ENCODE data around the gene CCDC197. TPM values are rescaled to one million over a fixed set of nuclear protein-coding genes. Genes with fewer than 3 reads are reported as not detected.

The CCDC197 gene
- total RNA-seq, 1 donor, result not detected

DNA sequence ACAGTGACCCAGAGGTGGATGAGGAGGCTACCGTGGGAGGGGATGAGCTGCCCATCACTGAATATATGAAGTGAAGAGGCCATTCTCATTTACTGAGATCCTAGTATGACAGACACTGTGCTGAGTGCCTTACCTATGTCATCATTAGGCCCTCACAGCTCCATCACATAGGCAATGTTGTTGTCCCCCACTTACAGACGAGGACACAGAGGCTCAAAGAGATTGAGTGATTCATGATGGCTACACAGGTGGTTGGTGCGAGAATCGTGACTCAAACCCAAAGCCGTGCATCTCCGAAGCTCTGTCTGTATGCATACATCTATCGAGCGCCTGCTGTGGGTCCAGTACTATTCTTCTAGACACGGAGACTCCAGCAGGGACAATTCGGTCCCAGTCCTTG lies 5.9 kb upstream of the CCDC197 start:
- Histone ChIP-seq H3K36me3 (ENCODE audit: insufficient read depth, low read length) (no peaks in the 10 kb centered on the region), H4K20me1 (ENCODE audit: insufficient read depth, low read length) (no peaks in the 10 kb centered on the region), H3K4me3 (ENCODE audit: insufficient read depth, low read length) (no peak overlapping the region), H3K4me2 (ENCODE audit: insufficient read depth, low read length) (no peak overlapping the region), H2AFZ (ENCODE audit: low read length) (no peak overlapping the region), H3K27ac (ENCODE audit: low read depth, low read length) (no peak overlapping the region), H3K4me1 (ENCODE audit: insufficient read depth, low read length) (peaks cover 14% of the 10 kb centered on the region), H3K27me3 (ENCODE audit: insufficient read depth, low read length) (no peaks in the 10 kb centered on the region), H3K9me3 (ENCODE audit: low read depth, low read length) (no peaks in the 10 kb centered on the region), H3K79me2 (ENCODE audit: insufficient read depth, low read length) (no peaks in the 10 kb centered on the region)
- no peak for TF ChIP-seq CTCF (IDR thresholded peaks at IDR 0.05; ENCODE audit: extremely low read depth, low read depth, low read length)
- no peak for DNase-seq (ENCODE audit: insufficient read length, low spot score, missing footprints)

GRCh38 chr14:93991649-93992048 lies 5.5 kb upstream of the CCDC197 start:
- H3K36me3 ChIP-seq (ENCODE audit: insufficient read depth, low read length), result no peaks in the 10 kb centered on the region
- H3K4me1 ChIP-seq (ENCODE audit: insufficient read depth, low read length), result peaks cover 14% of the 10 kb centered on the region
- no peak overlapping the region for H3K27ac ChIP-seq (ENCODE audit: low read depth, low read length)
- H4K20me1 ChIP-seq (ENCODE audit: insufficient read depth, low read length), result no peaks in the 10 kb centered on the region
- H3K79me2 ChIP-seq (ENCODE audit: insufficient read depth, low read length), result no peaks in the 10 kb centered on the region
- no peaks in the 10 kb centered on the region for H3K9me3 ChIP-seq (ENCODE audit: low read depth, low read length)
- H2AFZ ChIP-seq (ENCODE audit: low read length), result no peak overlapping the region
- no peak overlapping the region for H3K4me2 ChIP-seq (ENCODE audit: insufficient read depth, low read length)
- H3K4me3 ChIP-seq (ENCODE audit: insufficient read depth, low read length), result no peak overlapping the region
- DNase-seq (ENCODE audit: insufficient read length, low spot score, missing footprints), result no peak
- TF ChIP-seq CTCF (IDR thresholded peaks at IDR 0.05; ENCODE audit: extremely low read depth, low read depth, low read length), result no peak
- no peaks in the 10 kb centered on the region for H3K27me3 ChIP-seq (ENCODE audit: insufficient read depth, low read length)

- no peak for TF ChIP-seq CTCF (IDR thresholded peaks at IDR 0.05; ENCODE audit: extremely low read depth, low read depth, low read length)
- H3K4me2 ChIP-seq (ENCODE audit: insufficient read depth, low read length), result no peak overlapping the region
- no peaks in the 10 kb centered on the region for H4K20me1 ChIP-seq (ENCODE audit: insufficient read depth, low read length)
- no peak overlapping the region for H2AFZ ChIP-seq (ENCODE audit: low read length)
- peaks cover 14% of the 10 kb centered on the region for H3K4me1 ChIP-seq (ENCODE audit: insufficient read depth, low read length)
- H3K27ac ChIP-seq (ENCODE audit: low read depth, low read length), result no peak overlapping the region
- DNase-seq (ENCODE audit: insufficient read length, low spot score, missing footprints), result no peak
- no peaks in the 10 kb centered on the region for H3K27me3 ChIP-seq (ENCODE audit: insufficient read depth, low read length)
- H3K36me3 ChIP-seq (ENCODE audit: insufficient read depth, low read length), result no peaks in the 10 kb centered on the region
- no peaks in the 10 kb centered on the region for H3K79me2 ChIP-seq (ENCODE audit: insufficient read depth, low read length)
- no peak overlapping the region for H3K4me3 ChIP-seq (ENCODE audit: insufficient read depth, low read length)
- H3K9me3 ChIP-seq (ENCODE audit: low read depth, low read length), result no peaks in the 10 kb centered on the region
Observed at GRCh38 chr14:93993382-93993781, 3.7 kb upstream of the CCDC197 start.

- peak overlapping the region; percentile 91 for H2AFZ ChIP-seq (ENCODE audit: low read length)
- no peaks in the 10 kb centered on the region for H3K36me3 ChIP-seq (ENCODE audit: insufficient read depth, low read length)
- TF ChIP-seq CTCF (IDR thresholded peaks at IDR 0.05; ENCODE audit: extremely low read depth, low read depth, low read length), result no peak
- no peaks in the 10 kb centered on the region for H3K27me3 ChIP-seq (ENCODE audit: insufficient read depth, low read length)
- H3K4me2 ChIP-seq (ENCODE audit: insufficient read depth, low read length), result peak overlapping the region; percentile 77
- DNase-seq (ENCODE audit: insufficient read length, low spot score, missing footprints), result peak; percentile 97
- H3K4me1 ChIP-seq (ENCODE audit: insufficient read depth, low read length), result peaks cover 14% of the 10 kb centered on the region
- no peaks in the 10 kb centered on the region for H3K79me2 ChIP-seq (ENCODE audit: insufficient read depth, low read length)
- H3K27ac ChIP-seq (ENCODE audit: low read depth, low read length), result peak overlapping the region; percentile 86
- no peaks in the 10 kb centered on the region for H3K9me3 ChIP-seq (ENCODE audit: low read depth, low read length)
- peak overlapping the region; percentile 50 for H3K4me3 ChIP-seq (ENCODE audit: insufficient read depth, low read length)
- H4K20me1 ChIP-seq (ENCODE audit: insufficient read depth, low read length), result no peaks in the 10 kb centered on the region
Observed at GRCh38 chr14:93994919-93995682, 2.0 kb upstream of the CCDC197 start.
